Fibroblast of pulmonary artery (primary cell): ENCODE measurements around the gene ANKRD31.
"Not testable (repeated sequence)": the region's sequence is repeated elsewhere in the genome, so short reads cannot be mapped to it uniquely, and the experiment has no call there.

Experiments
- DNase-seq: peaks from one replicate; pipeline ENCODE4 v3.0.0-alpha.2; 2010; ENCODE audit warnings: low read depth
- H3K4me3 ChIP-seq: replicated peaks from 2 replicates; pipeline ENCODE4 v1.5.1; 2011; ENCODE audit warnings: low read depth, mild to moderate bottlenecking, control low read depth, low read length, moderate library complexity
- TF ChIP-seq, protein P1 (sequence below): IDR thresholded peaks from 2 replicates; pipeline ENCODE4 v1.5.1; 2011; ENCODE audit warnings: mild to moderate bottlenecking, control low read depth, low read length, inconsistent platforms; ENCODE audit errors: missing control alignments

ANKRD31 gene

DNA sequence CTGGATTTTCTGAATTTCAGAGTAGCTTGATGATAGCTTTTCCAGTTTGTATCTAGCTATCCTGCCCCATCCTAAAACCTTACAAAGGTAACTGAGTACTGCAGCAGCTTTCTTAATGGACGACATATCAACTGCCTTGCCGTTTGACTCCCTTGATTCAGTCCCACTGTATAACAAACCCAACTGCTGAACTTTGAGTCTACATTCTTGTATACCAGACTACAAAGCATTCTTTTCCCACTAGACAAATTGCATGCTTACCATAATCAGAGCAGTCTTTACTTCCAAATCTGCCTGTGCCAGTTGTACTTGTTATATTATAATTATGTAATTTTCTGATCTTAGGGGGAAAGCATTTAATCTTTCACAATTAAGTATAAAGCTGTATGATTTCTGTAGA, 47.3 kb downstream of the ANKRD31 start:
- DNase-seq: no peak
- no peak overlapping the region for H3K4me3 ChIP-seq
- TF ChIP-seq, protein P1, sequence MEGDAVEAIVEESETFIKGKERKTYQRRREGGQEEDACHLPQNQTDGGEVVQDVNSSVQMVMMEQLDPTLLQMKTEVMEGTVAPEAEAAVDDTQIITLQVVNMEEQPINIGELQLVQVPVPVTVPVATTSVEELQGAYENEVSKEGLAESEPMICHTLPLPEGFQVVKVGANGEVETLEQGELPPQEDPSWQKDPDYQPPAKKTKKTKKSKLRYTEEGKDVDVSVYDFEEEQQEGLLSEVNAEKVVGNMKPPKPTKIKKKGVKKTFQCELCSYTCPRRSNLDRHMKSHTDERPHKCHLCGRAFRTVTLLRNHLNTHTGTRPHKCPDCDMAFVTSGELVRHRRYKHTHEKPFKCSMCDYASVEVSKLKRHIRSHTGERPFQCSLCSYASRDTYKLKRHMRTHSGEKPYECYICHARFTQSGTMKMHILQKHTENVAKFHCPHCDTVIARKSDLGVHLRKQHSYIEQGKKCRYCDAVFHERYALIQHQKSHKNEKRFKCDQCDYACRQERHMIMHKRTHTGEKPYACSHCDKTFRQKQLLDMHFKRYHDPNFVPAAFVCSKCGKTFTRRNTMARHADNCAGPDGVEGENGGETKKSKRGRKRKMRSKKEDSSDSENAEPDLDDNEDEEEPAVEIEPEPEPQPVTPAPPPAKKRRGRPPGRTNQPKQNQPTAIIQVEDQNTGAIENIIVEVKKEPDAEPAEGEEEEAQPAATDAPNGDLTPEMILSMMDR: no peak

DNA sequence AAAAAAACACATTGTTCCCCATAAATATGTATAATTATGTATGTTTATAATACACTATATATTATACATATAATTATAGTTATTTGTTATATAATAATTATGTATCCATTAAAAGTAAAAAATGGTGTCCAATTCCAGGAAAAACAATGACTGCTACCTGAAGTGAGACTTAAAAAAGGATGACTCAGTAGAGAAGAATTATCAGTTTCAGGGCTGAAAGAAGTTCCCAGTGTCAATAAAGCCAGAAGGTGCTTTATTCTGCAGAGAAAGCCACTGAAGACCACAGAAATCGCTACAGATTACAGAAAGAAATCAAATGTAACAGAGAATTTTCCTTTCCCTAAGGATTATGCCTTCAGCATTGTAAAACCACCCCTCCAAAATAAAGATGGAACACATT, 50.9 kb downstream of the ANKRD31 start:
- TF ChIP-seq, protein P1: no peak
- no peak for DNase-seq
- H3K4me3 ChIP-seq: no peak overlapping the region

DNA sequence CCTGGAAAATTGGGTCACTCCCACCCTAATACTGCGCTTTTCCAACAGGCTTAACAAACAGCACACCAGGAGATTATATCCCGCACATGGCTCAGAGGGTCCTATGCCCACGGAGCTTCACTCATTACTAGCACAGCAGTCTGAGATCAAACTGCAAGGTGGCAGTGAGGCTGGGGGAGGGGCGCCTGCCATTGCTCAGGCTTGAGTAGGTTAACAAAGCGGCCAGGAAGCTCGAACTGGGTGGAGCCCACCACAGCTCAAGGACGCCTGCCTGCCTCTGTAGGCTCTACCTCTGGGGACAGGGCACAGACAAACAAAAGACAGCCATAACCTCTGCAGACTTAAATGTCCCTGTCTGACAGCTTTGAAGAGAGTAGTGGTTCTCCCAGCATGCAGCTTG, 60.7 kb downstream of the ANKRD31 start:
- not testable (repeated sequence) for H3K4me3 ChIP-seq, DNase-seq

DNA sequence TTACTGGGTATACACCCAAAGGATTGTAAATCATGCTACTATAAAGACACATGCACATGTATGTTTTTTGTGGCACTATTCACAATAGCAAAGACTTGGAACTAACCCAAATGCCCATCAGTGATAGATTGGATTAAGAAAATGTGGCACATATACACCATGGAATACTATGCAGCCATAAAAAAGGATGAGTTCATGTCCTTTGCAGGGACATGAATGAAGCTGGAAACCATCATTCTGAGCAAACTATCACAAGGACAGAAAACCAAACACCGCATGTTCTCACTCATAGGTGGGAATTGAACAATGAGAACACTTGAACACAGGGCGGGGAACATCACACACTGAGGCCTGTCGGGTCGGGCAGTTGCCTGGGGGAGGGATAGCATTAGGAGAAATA, 61.8 kb downstream of the ANKRD31 start:
- not testable (repeated sequence) for DNase-seq, H3K4me3 ChIP-seq

DNA sequence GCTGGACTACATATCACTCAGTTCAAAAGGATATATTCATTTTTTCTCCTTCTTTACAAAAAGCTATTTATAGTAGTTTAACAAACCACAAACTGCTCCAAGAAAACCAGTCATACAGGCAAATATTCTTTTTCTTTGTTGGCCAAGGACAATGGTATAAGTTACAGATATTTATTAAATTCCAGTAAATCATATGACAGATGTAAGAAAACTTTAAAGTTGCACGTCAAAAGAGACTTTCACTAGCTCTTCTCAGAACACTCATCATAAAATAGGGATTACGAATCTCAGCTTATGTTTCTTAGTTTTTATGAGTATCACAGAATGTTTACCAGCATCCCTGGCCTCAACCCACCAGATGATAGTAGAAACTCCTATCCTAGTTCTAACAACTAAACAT, 67.2 kb downstream of the ANKRD31 start:
- TF ChIP-seq, protein P1: no peak
- no peak overlapping the region for H3K4me3 ChIP-seq
- DNase-seq: no peak

DNA sequence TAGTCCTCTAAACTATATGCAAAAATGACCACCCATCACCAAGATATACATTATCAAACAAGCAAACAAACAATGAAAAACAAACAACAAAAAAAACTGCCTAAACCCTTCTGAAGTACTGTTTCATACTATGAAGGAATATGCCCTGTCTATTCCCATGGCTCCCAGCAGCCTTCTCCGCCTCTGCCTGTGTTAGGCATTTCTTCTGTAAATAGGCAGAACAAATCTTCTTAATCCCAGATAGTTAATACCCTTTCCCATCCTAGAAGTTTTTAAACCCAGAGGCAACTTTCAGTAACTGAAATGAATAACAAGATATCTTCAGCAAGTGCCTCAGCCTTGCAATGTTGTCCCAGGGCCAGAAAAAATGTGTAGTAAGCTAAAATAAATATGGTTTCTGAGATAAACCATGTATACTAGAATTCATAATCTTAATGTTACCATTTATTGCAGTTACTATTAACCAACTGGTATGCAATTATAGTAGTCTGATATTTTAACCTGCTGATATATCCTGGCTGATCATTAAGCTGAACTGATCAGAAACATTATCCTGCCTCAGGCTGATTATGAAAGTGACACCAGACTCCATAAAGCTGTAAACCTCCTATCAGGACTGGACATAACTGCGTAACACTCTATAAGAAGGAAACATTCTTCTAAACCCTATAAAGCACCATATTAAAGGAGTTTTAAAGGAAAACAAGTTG, 68.5 kb downstream of the ANKRD31 start:
- no peak for DNase-seq
- H3K4me3 ChIP-seq: no peak overlapping the region
- TF ChIP-seq, protein P1: no peak

DNA sequence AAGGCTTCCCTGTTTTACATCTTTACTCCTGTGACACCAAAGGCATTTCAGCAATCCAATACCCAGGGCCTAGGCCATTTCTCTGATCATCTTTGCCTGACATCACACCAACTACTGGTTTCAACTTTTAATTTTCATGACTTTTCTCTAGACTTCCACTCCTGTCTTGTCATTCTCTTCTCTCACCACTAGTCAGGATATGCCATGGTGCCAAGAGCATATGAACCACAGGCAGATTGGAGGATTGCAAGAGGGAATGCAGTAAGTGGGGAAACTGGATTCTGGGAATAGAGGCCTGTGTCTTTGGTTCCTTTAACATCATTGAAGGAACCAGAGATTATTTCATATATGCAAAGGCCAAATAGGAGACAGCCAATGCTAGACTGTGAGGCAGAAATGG, 69.3 kb downstream of the ANKRD31 start:
- peak; percentile 1 for DNase-seq
- H3K4me3 ChIP-seq: no peak overlapping the region
- TF ChIP-seq, protein P1: peak; percentile 15

DNA sequence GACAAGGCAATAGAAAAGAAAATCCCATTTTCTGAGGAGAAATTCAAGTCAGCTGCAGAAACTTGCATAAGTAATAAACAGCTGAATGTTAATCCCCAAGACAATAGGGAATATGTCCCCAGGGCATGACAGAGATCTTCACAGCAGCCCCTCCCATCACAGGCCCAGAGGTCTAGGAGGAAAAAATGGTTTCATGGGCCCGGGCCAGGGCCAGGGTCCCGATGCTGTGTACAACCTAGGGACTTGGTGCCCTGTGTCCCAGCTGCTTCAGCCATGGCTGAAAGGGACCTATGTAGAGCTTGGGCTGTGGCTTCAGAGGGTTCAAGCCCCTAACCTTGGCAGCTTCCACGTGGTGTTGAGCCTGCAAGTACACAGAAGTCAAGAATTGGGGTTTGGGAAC, 75.2 kb downstream of the ANKRD31 start:
- not testable (repeated sequence) for DNase-seq, H3K4me3 ChIP-seq

DNA sequence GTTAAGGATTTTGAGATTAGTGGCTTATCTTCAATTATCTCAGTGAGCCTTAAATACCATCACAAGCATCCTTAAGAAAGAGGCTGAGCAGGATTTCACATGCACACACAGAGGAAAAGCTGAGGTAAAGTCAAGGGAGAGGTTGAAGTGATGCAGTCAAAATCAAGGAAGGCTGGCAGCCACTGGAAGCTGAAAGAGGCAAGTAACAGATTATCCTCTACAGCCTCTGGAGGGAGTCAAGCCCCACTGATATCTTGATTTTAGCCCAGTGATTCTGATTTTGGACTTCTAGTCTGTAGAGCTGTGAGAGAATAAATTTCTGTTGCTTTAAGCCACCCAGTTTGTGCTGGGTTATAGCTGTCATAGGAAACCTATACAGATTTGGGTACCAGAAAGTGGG, 80.1 kb downstream of the ANKRD31 start:
- TF ChIP-seq, protein P1: no peak
- H3K4me3 ChIP-seq: no peak overlapping the region
- peak; percentile 0 for DNase-seq
